ENCODE results near the gene HPSE.
"Not testable (repeated sequence)": the region's sequence is repeated elsewhere in the genome, so short reads cannot be mapped to it uniquely, and the experiment has no call there.

HPSE gene

GRCh38 chr4:83283181-83283580 is 51.5 kb downstream of the HPSE start:
- DNase-seq (ENCODE audit: low read depth, low spot score) = no peak

GRCh38 chr4:83282049-83282535 is 52.6 kb downstream of the HPSE start:
- DNase-seq (ENCODE audit: low read depth, low spot score) = no peak

GRCh38 chr4:83281307-83281706 is 53.3 kb downstream of the HPSE start:
- DNase-seq (ENCODE audit: low read depth, low spot score) = no peak

DNA sequence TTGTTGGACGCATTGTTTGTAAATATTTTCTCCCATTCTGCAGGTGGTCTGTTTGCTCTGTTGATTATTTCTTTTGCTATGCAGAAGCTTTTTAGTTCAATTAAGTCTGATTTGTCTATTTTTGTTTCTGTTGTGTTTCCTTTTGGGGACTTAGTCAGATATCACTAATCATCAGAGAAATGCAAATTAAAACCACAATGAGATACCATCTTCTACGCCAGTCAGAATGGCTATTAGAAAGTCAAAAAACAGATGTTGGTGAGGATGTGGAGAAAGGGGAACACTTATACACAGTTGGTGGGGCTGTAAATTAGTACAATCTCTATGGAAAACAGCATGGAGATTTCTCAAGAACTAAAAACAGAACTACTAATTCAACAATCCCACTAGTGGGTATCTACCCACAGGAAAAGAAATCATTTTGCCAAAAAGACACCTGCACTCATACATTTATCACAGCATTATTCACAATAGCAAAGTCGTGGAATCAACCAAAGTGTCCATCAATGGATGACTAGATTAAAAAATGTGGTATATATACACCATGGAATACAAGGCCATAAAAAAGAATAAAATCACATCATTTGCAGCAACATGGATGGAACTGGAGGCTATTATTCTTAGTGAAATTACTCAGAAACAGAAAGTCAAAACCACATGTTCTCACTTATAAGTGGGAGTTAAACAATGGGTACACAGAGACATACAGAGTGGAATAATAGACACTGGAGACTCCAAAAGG is 58.2 kb downstream of the HPSE start:
- no peak for DNase-seq (ENCODE audit: low read depth, low spot score)

GRCh38 chr4:83273926-83274325 is 60.7 kb downstream of the HPSE start:
- DNase-seq (ENCODE audit: low read depth, low spot score) = not testable (repeated sequence)

GRCh38 chr4:83272900-83273299 is 61.7 kb downstream of the HPSE start:
- no peak for DNase-seq (ENCODE audit: low read depth, low spot score)

GRCh38 chr4:83269256-83269655 is 65.4 kb downstream of the HPSE start:
- DNase-seq (ENCODE audit: low read depth, low spot score) = no peak

- DNase-seq (ENCODE audit: low read depth, low spot score) = no peak
These were observed 66.2 kb downstream of the HPSE start for GRCh38 chr4:83268491-83268890.

DNA sequence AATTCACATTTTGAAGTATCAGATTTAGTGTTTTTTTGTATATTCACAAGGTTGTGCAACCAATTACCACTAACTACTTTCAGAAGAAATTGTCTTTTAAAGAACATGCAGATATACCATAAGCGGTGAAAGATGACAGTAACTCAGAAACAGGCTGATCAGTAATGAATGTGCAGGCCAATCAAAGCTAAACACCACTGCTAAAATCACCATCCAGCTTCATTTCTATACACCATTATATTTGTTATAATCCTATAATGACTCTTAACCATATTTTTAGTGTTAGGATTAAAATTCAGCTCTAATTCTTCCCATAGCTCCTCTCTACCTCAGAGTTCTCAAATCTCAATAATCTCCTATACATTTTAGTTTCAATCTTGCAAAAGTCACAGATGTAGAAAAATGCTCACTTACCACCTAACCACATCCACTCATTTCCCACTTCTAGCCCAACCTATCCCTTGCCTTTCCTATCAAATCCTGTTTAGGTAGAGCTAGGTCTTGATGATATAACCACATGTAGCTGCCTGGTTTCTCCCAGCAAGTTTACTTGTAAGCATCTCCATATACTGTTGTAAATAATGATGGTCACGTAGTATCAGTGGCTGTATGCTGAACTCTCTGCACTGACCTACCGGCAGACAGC is 66.7 kb downstream of the HPSE start:
- DNase-seq (ENCODE audit: low read depth, low spot score) = no peak

DNA sequence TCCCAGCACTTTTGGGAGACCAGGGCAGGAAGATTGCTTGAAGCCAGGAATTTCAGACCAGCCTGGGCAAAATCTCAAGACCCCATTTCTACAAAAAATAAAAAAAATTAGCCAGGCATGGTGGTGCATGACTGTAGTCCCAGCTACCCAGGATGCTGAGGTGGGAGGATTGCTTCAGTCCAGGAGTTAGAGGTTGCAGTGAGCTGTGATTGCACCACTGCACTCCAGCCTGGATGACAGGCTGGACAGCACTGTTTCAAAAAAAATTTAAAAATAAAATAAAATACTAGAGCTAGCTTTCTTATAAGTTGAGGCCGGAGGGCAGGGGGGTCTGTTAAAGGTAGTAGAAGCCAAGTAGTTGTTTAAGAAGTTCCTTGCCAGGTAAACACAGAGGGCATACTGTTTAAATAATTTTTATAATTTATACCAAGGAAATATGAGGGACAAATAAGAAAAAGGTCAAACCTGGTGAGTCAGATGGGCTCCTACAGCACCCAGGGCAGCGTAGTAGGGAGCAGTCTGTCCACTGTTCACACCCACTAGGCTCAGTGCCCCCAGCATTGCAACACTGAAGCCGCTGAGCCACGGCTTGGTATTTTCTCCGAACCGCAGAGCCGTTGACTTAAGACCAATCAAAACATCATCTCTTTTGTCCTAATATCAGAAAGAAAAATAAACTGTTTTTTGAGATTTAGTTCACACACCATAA is 67.4 kb downstream of the HPSE start:
- DNase-seq (ENCODE audit: low read depth, low spot score) = no peak

GRCh38 chr4:83266689-83267088 is 68.0 kb downstream of the HPSE start:
- DNase-seq (ENCODE audit: low read depth, low spot score) = no peak

- no peak for DNase-seq (ENCODE audit: low read depth, low spot score)
These were observed 71.5 kb downstream of the HPSE start for GRCh38 chr4:83263106-83263505.

DNA sequence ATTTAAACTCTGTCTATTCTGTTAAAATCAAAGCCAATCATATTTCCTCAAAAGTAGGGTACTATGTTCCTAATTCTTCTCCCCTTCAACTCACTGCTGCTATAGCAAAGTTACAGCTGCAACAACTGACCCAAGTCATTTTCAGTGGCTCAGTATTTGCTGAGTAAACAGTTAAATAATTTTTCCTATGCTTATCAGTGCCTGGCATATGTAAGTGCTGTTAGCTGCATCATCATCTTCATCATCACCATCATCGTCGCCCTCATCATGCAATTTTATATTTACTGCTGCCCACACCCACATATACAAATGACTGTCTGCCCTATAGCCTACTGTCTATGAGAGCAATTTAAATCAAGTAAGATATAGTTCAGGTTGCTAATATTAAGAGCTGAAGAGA is 72.0 kb downstream of the HPSE start:
- no peak for DNase-seq (ENCODE audit: low read depth, low spot score)

GRCh38 chr4:83261307-83261706 is 73.3 kb downstream of the HPSE start:
- no peak for DNase-seq (ENCODE audit: low read depth, low spot score)

GRCh38 chr4:83259586-83259985 is 75.1 kb downstream of the HPSE start:
- DNase-seq (ENCODE audit: low read depth, low spot score) = no peak

DNA sequence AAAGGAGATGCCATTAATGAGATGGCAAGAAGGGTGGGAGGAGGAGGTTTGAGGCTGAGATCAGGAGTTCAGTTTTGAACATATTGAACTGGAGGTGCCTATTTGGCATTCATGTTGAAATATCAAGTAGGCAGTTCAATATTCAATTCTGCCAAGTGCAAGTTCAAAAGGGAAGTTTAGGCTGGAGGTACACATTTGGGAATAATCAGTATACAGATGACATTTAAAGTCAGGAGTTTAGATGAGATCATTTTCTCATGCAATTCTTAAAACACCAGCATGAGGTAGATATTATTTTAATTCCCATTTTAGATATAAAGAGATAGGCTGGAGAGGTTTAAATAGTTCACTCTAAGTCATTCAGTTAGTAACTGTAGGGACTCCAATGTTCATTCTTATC is 76.2 kb downstream of the HPSE start:
- no peak for DNase-seq (ENCODE audit: low read depth, low spot score)

- no peak for DNase-seq (ENCODE audit: low read depth, low spot score)
These were observed 76.8 kb downstream of the HPSE start for GRCh38 chr4:83257811-83258210.

- DNase-seq (ENCODE audit: low read depth, low spot score) = peak; percentile 28
These were observed 79.1 kb downstream of the HPSE start for GRCh38 chr4:83255584-83255983.

GRCh38 chr4:83252782-83253405 is 81.8 kb downstream of the HPSE start:
- no peak for DNase-seq (ENCODE audit: low read depth, low spot score)

GRCh38 chr4:83251447-83251830 is 83.2 kb downstream of the HPSE start:
- no peak for DNase-seq (ENCODE audit: low read depth, low spot score)

DNA sequence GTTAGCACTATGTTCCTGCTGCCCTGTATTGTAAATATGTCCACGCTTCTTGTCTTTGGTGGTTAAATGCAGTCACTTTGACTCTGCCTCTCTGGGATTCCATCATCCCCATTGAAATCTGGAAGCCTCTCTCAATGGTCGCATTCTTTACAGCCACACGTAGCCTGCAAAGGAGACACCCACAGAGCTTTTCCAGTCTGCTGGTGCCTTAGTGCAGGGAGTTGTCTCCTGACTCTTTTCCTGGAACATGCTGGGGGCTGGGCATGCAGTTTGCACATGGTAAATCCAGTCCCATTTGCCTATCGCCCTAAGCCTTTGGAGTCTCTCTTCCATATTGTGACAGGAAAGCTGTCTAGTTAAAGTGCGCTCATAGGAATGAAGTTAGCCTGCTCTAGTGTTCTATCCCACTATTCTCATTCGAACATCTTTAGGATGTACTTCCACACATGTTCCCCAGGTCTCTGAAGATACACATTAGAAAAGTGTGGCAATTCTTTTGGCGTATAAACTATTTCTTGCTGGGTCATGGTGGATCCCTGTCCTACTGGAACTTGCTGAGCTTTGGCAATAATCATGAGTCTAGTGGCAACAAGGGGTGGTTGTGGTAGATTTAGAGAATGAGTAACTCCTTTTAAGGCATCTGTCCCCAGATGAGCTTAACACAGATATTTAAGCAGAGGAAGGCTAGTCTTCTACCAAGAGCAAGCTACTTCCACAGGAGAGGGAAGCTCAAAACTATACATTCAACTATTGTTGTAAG is 83.8 kb downstream of the HPSE start:
- DNase-seq (ENCODE audit: low read depth, low spot score) = no peak

Measured in smooth muscle cell of the brain vasculature (primary cell).